GM20431 (cell line): Measurements from ENCODE around the gene FRMD5.
"Not testable (repeated sequence)": the region's sequence is repeated elsewhere in the genome, so short reads cannot be mapped to it uniquely, and the experiment has no call there.

Experiments
- in situ Hi-C: fragments of 300-500 bp; cut with MseI, MboI; formaldehyde crosslinking; loops from one replicate; pipeline ENCODE4 v1.15.0; 2020; ENCODE audit warnings: low sequenced_read_pairs; ENCODE audit not compliant: unreplicated experiment

Gene FRMD5

GRCh38 chr15:44035781-44036699 is 159.0 kb downstream of the FRMD5 start:
- in situ Hi-C loops, result no loop called here

- in situ Hi-C loops, result no loop called here
Observed at GRCh38 chr15:44034933-44035624, 160.0 kb downstream of the FRMD5 start.

- in situ Hi-C loops, result no loop called here
Observed at GRCh38 chr15:44034334-44034733, 160.7 kb downstream of the FRMD5 start.

- in situ Hi-C loops, result no loop called here
Observed at GRCh38 chr15:44033894-44034293, 161.2 kb downstream of the FRMD5 start.

- in situ Hi-C loops, result not testable (repeated sequence)
Observed at GRCh38 chr15:44032820-44033219, 162.3 kb downstream of the FRMD5 start.

- in situ Hi-C loops, result no loop called here
Observed at GRCh38 chr15:44029940-44030568, 165.0 kb downstream of the FRMD5 start.

- in situ Hi-C loops, result no loop called here
Observed at GRCh38 chr15:44029003-44029402, 166.1 kb downstream of the FRMD5 start.

GRCh38 chr15:44028349-44028748 is 166.7 kb downstream of the FRMD5 start:
- in situ Hi-C loops, result no loop called here

GRCh38 chr15:44024155-44024554 is 170.9 kb downstream of the FRMD5 start:
- in situ Hi-C loops, result no loop called here

GRCh38 chr15:44023176-44023575 is 171.9 kb downstream of the FRMD5 start:
- in situ Hi-C loops, result no loop called here

GRCh38 chr15:44018151-44018550 is 176.9 kb downstream of the FRMD5 start:
- in situ Hi-C loops, result no loop called here

- in situ Hi-C loops, result no loop called here
Observed at GRCh38 chr15:44015545-44016305, 179.3 kb downstream of the FRMD5 start.

GRCh38 chr15:44011238-44011854 is 183.7 kb downstream of the FRMD5 start:
- in situ Hi-C loops, result no loop called here

GRCh38 chr15:44010089-44010488 is 185.0 kb downstream of the FRMD5 start:
- in situ Hi-C loops, result no loop called here

- in situ Hi-C loops, result no loop called here
Observed at GRCh38 chr15:44009038-44009437, 186.0 kb downstream of the FRMD5 start.

- in situ Hi-C loops, result not testable (repeated sequence)
Observed at GRCh38 chr15:44000248-44000647, 194.8 kb downstream of the FRMD5 start.

- in situ Hi-C loops, result no loop called here
Observed at GRCh38 chr15:43998607-43999006, 196.5 kb downstream of the FRMD5 start.

- in situ Hi-C loops, result no loop called here
Observed at GRCh38 chr15:43991206-43991605, 203.9 kb downstream of the FRMD5 start.

GRCh38 chr15:43989938-43990337 is 205.1 kb downstream of the FRMD5 start:
- in situ Hi-C loops, result no loop called here

GRCh38 chr15:43988900-43989299 is 206.2 kb downstream of the FRMD5 start:
- in situ Hi-C loops, result no loop called here
